HepG2 (cell line): Measurements from ENCODE around the gene ZNF384.

ENCODE experiments used
- EZH2 ChIP-seq: conservative IDR thresholded peaks from 2 replicates; pipeline ENCODE4 v1.6.1; 2012; ENCODE audit warnings: mild to moderate bottlenecking, low read depth, low read length, moderate library complexity
- GLI4 ChIP-seq: sonication (generic); formaldehyde crosslinking; IDR thresholded peaks from 2 replicates; pipeline ENCODE4 v1.5.1; 2020; ENCODE audit warnings: missing genetic modification reagents, mild to moderate bottlenecking, moderate library complexity, borderline replicate concordance
- POLR2AphosphoS5 ChIP-seq: IDR thresholded peaks from 2 replicates; pipeline ENCODE4 v1.6.1; 2012; ENCODE audit warnings: low read depth, low read length
- TF ChIP-seq, protein P1 (sequence below): sonication (generic); formaldehyde crosslinking; IDR thresholded peaks from 2 replicates; pipeline ENCODE4 v1.5.1; 2020; ENCODE audit warnings: missing genetic modification reagents, mild to moderate bottlenecking, borderline replicate concordance
- TF ChIP-seq, protein P2 (sequence below): sonication (generic); formaldehyde crosslinking; IDR thresholded peaks from 2 replicates; pipeline ENCODE4 v1.4.0; 2020; ENCODE audit warnings: missing genetic modification reagents

DNA sequence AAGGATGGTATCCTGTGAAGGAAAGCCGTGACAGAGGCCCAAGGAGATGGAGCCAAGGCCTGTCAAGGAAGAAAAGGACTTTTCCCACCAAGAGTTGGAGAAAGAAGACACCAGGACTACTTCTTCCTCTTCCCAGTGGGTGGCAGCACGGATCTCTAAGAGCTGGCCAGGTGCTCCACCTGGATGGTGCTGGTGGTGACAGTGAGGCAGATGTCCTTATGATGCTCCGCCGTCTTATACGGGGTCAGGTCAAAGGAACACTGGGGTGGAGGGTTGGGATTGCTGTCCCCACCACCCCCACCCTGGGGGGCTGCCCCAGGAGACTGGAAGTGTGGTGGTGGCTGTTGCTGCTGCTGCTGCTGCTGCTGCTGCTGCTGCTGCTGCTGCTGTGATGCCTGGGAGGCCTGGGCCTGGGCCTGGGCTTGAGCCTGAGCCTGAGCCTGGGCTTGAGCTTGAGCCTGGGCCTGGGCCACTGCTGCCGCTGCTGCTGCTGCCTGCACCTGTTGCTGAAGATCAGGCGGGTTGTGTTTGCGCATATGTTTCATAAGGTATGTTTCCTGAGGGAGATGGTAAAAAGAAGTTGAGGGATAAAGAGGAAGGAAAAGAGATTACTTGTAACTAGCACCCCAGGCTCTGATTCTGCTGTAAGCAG is 21.5 kb downstream of the ZNF384 start:
- TF ChIP-seq, protein P1, sequence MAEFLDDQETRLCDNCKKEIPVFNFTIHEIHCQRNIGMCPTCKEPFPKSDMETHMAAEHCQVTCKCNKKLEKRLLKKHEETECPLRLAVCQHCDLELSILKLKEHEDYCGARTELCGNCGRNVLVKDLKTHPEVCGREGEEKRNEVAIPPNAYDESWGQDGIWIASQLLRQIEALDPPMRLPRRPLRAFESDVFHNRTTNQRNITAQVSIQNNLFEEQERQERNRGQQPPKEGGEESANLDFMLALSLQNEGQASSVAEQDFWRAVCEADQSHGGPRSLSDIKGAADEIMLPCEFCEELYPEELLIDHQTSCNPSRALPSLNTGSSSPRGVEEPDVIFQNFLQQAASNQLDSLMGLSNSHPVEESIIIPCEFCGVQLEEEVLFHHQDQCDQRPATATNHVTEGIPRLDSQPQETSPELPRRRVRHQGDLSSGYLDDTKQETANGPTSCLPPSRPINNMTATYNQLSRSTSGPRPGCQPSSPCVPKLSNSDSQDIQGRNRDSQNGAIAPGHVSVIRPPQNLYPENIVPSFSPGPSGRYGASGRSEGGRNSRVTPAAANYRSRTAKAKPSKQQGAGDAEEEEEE (CRISPR knock-in tag), result no peak
- TF ChIP-seq GLI4 (no peak), EZH2 (no peak), POLR2AphosphoS5 (no peak)
- TF ChIP-seq, protein P2, sequence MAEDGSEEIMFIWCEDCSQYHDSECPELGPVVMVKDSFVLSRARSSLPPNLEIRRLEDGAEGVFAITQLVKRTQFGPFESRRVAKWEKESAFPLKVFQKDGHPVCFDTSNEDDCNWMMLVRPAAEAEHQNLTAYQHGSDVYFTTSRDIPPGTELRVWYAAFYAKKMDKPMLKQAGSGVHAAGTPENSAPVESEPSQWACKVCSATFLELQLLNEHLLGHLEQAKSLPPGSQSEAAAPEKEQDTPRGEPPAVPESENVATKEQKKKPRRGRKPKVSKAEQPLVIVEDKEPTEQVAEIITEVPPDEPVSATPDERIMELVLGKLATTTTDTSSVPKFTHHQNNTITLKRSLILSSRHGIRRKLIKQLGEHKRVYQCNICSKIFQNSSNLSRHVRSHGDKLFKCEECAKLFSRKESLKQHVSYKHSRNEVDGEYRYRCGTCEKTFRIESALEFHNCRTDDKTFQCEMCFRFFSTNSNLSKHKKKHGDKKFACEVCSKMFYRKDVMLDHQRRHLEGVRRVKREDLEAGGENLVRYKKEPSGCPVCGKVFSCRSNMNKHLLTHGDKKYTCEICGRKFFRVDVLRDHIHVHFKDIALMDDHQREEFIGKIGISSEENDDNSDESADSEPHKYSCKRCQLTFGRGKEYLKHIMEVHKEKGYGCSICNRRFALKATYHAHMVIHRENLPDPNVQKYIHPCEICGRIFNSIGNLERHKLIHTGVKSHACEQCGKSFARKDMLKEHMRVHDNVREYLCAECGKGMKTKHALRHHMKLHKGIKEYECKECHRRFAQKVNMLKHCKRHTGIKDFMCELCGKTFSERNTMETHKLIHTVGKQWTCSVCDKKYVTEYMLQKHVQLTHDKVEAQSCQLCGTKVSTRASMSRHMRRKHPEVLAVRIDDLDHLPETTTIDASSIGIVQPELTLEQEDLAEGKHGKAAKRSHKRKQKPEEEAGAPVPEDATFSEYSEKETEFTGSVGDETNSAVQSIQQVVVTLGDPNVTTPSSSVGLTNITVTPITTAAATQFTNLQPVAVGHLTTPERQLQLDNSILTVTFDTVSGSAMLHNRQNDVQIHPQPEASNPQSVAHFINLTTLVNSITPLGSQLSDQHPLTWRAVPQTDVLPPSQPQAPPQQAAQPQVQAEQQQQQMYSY (CRISPR knock-in tag), result no peak
